Measurements from ENCODE around the gene ARRDC2. TPM values are rescaled to one million over a fixed set of nuclear protein-coding genes. Genes with fewer than 3 reads are reported as not detected.

ARRDC2 gene
- total RNA-seq, 3 donors from 2014 or later (not counting 1 experiment from before 2014, with no cell fraction given) = 110 to 131 (median 121) TPM

DNA sequence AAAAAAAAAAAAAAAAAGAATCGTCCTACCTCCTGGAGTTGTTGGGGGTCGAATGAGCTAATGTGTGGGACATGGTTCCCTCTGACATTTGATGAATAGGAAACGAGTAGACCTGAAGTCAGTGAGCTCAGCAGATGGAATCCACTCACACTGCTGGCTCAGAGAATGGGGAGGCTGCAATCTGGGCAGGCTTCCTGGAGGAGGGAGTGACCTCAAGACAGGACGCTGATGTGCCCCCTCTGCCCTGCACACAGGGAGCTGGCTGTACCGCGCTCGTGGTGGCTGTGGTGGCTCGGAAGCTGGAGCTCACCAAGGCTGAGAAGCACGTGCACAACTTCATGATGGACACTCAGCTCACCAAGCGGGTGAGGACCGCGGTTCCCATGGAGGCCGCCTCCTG is 19.8 kb upstream of the ARRDC2 start:
- WGBS (ENCODE audit: insufficient coverage) = 91% methylated on average over 13 of the region's 13 CpGs
- H3K27me3 Mint-ChIP-seq (ENCODE audit: low read depth in 2 of 2) = no peaks in the 10 kb centered on the region
- H3K9me3 Mint-ChIP-seq = no peaks in the 10 kb centered on the region

DNA sequence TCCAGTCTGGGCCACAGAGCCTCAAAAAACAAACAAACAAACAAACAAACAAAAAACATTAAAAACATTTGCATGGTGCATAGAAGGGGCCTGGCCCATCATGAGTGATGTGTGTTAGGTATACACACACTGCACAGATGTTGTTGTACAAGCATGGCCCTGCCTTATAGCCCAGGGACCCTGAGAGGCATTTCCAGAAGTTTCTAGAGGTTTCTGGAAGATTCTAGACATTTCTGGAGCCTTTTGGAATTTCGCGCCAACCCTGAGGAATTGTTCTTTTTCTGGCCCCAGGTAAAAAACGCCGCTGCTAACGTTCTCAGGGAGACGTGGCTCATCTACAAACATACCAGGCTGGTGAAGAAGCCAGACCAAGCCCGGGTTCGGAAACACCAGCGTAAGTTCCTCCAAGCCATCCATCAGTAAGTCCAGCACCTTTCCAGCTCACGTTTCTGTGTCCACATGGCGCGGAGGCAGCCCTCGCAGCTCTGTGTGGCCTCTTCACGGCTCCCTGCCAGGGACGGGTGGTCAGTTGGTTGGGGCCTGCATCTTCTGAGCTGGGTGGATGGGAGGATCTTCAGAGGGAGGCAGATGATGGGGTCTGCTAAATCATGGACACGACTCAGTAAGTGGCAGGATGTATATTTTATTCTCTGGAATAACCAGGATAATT is 18.4 kb upstream of the ARRDC2 start:
- H3K27me3 Mint-ChIP-seq (ENCODE audit: low read depth in 2 of 2) = no peaks in the 10 kb centered on the region
- no peaks in the 10 kb centered on the region for H3K9me3 Mint-ChIP-seq
- no peaks in the 10 kb centered on the region for H3K36me3 ChIP-seq (ENCODE audit: control insufficient read depth, insufficient read depth, low read length)
- no peak overlapping the region for H3K27ac Mint-ChIP-seq
- no peaks in the 10 kb centered on the region for H3K4me1 Mint-ChIP-seq
- intact Hi-C loops (cut with micrococcal nuclease) = no loop called here
- H3K4me1 ChIP-seq (ENCODE audit: control insufficient read depth, insufficient read depth, low read length) = no peaks in the 10 kb centered on the region
- no peaks in the 10 kb centered on the region for H3K36me3 Mint-ChIP-seq
- TF ChIP-seq, protein P1, sequence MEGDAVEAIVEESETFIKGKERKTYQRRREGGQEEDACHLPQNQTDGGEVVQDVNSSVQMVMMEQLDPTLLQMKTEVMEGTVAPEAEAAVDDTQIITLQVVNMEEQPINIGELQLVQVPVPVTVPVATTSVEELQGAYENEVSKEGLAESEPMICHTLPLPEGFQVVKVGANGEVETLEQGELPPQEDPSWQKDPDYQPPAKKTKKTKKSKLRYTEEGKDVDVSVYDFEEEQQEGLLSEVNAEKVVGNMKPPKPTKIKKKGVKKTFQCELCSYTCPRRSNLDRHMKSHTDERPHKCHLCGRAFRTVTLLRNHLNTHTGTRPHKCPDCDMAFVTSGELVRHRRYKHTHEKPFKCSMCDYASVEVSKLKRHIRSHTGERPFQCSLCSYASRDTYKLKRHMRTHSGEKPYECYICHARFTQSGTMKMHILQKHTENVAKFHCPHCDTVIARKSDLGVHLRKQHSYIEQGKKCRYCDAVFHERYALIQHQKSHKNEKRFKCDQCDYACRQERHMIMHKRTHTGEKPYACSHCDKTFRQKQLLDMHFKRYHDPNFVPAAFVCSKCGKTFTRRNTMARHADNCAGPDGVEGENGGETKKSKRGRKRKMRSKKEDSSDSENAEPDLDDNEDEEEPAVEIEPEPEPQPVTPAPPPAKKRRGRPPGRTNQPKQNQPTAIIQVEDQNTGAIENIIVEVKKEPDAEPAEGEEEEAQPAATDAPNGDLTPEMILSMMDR (IDR thresholded peaks at IDR 0.05) = no peak
- DNase-seq = no peak
- H3K4me3 ChIP-seq (ENCODE audit: low read length) = no peak overlapping the region
- H3K27ac ChIP-seq (ENCODE audit: low read length) = no peak overlapping the region
- 91% methylated on average over 16 of the region's 16 CpGs for WGBS (ENCODE audit: insufficient coverage)
- ATAC-seq = no peak
- H3K9me3 ChIP-seq (ENCODE audit: control insufficient read depth, insufficient read depth, low read length) = no peaks in the 10 kb centered on the region
- H3K27me3 ChIP-seq (ENCODE audit: control insufficient read depth, insufficient read depth, low read length) = no peaks in the 10 kb centered on the region
- no peak overlapping the region for H3K4me3 Mint-ChIP-seq

More for the DNA sequence above, 19.8 kb upstream of the ARRDC2 start:
- no peaks in the 10 kb centered on the region for H3K36me3 ChIP-seq (ENCODE audit: control insufficient read depth, insufficient read depth, low read length)
- H3K4me3 Mint-ChIP-seq = no peak overlapping the region
- DNase-seq (no peak), ATAC-seq (no peak)
- intact Hi-C loops (cut with micrococcal nuclease) = no loop called here
- H3K27ac ChIP-seq (ENCODE audit: low read length) = no peak overlapping the region
- H3K4me1 Mint-ChIP-seq = no peaks in the 10 kb centered on the region
- H3K36me3 Mint-ChIP-seq = no peaks in the 10 kb centered on the region
- TF ChIP-seq, protein P1 (IDR thresholded peaks at IDR 0.05) = no peak
- H3K27ac Mint-ChIP-seq = no peak overlapping the region
- no peaks in the 10 kb centered on the region for H3K9me3 ChIP-seq (ENCODE audit: control insufficient read depth, insufficient read depth, low read length)
- H3K4me1 ChIP-seq (ENCODE audit: control insufficient read depth, insufficient read depth, low read length) = no peaks in the 10 kb centered on the region
- H3K4me3 ChIP-seq (ENCODE audit: low read length) = no peak overlapping the region
- no peaks in the 10 kb centered on the region for H3K27me3 ChIP-seq (ENCODE audit: control insufficient read depth, insufficient read depth, low read length)

DNA sequence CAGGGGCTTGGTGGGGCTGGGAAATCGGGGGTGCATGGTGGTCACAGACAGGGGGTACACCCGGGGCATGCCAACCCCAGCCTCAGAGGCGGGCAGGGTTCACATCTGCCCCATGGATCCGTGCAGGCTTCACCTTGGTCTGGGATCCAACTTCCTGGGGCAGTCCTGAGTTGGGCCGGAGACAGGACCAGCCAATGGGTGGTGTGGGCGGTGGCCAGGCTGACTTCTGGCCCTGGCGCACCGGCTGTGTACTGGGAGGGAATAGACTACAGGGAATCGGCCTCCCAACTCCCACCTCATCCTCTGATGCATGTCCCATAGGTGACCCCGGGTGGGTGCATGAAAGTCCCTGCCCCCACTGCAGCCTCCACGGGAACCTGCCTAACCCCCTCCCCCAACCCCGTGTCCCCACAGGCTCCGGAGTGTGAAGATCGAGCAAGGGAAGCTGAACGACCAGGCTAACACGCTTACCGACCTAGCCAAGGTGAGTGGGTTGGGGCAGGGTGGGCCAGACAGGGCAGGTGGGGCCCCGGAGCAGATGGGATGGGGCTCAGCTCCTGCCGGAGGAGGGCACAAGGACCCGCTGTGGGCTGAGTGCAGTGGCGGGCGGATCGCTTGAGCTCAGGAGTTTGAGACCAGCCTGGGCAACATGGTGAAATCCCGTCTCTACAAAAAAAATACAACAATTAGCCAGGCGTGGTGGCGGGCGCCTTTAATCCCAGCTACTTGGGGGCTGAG is 14.7 kb upstream of the ARRDC2 start:
- no peak overlapping the region for H3K27ac Mint-ChIP-seq
- 90% methylated on average over 24 of the region's 27 CpGs for WGBS (ENCODE audit: insufficient coverage)
- H3K36me3 Mint-ChIP-seq = no peaks in the 10 kb centered on the region
- no peak for DNase-seq
- H3K4me3 Mint-ChIP-seq = no peak overlapping the region
- H3K27ac ChIP-seq (ENCODE audit: low read length) = no peak overlapping the region
- H3K4me3 ChIP-seq (ENCODE audit: low read length) = no peak overlapping the region
- H3K36me3 ChIP-seq (ENCODE audit: control insufficient read depth, insufficient read depth, low read length) = no peaks in the 10 kb centered on the region
- TF ChIP-seq, protein P1 (IDR thresholded peaks at IDR 0.05) = no peak
- no peaks in the 10 kb centered on the region for H3K27me3 Mint-ChIP-seq (ENCODE audit: low read depth in 2 of 2)
- intact Hi-C loops (cut with micrococcal nuclease) = no loop called here
- H3K4me1 ChIP-seq (ENCODE audit: control insufficient read depth, insufficient read depth, low read length) = peaks cover 7% of the 10 kb centered on the region
- no peak for ATAC-seq
- H3K9me3 Mint-ChIP-seq = no peaks in the 10 kb centered on the region
- no peaks in the 10 kb centered on the region for H3K9me3 ChIP-seq (ENCODE audit: control insufficient read depth, insufficient read depth, low read length)
- peaks cover 0 to 7% of the 10 kb centered on the region in 2 donors for H3K4me1 Mint-ChIP-seq
- no peaks in the 10 kb centered on the region for H3K27me3 ChIP-seq (ENCODE audit: control insufficient read depth, insufficient read depth, low read length)
